ENCODE data around the gene ANKS6. TPM values are rescaled to one million over a fixed set of nuclear protein-coding genes. Genes with fewer than 3 reads are reported as not detected.

ANKS6 gene
- total RNA-seq, 1 donor from 2014 or later = 17.2 TPM

DNA sequence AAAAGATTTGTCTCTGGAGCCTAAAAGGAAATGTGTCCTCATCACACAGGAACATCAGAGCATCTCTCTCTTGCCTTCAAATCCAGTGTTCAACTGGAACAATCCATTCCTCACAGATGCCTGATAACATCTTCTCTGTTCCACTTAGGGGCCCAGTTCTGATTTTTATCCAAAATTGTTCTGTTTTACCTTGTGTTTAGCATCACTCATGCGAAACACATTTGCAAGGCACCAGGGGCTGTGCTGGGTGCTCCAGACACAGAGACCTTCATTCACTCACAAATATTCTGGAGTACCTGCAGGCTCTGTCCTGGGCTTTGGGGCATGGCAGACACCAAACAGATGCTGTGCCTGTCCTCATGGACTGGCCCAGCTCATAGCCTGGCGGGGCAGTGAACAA, 101.4 kb downstream of the ANKS6 start:
- Mint-ChIP-seq H3K36me3 (ENCODE audit: low read depth, unreplicated experiment) (no peaks in the 10 kb centered on the region), H3K9me3 (ENCODE audit: unreplicated experiment) (no peaks in the 10 kb centered on the region), H3K4me1 (ENCODE audit: unreplicated experiment) (no peaks in the 10 kb centered on the region), H3K27me3 (ENCODE audit: unreplicated experiment) (peaks cover 5% of the 10 kb centered on the region), H3K4me3 (ENCODE audit: unreplicated experiment) (no peak overlapping the region), H3K27ac (ENCODE audit: unreplicated experiment) (no peak overlapping the region)
- no peak for DNase-seq (ENCODE audit: low spot score)
- TF ChIP-seq, protein P1, sequence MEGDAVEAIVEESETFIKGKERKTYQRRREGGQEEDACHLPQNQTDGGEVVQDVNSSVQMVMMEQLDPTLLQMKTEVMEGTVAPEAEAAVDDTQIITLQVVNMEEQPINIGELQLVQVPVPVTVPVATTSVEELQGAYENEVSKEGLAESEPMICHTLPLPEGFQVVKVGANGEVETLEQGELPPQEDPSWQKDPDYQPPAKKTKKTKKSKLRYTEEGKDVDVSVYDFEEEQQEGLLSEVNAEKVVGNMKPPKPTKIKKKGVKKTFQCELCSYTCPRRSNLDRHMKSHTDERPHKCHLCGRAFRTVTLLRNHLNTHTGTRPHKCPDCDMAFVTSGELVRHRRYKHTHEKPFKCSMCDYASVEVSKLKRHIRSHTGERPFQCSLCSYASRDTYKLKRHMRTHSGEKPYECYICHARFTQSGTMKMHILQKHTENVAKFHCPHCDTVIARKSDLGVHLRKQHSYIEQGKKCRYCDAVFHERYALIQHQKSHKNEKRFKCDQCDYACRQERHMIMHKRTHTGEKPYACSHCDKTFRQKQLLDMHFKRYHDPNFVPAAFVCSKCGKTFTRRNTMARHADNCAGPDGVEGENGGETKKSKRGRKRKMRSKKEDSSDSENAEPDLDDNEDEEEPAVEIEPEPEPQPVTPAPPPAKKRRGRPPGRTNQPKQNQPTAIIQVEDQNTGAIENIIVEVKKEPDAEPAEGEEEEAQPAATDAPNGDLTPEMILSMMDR (IDR thresholded peaks at IDR 0.05; ENCODE audit: unreplicated experiment) = no peak

DNA sequence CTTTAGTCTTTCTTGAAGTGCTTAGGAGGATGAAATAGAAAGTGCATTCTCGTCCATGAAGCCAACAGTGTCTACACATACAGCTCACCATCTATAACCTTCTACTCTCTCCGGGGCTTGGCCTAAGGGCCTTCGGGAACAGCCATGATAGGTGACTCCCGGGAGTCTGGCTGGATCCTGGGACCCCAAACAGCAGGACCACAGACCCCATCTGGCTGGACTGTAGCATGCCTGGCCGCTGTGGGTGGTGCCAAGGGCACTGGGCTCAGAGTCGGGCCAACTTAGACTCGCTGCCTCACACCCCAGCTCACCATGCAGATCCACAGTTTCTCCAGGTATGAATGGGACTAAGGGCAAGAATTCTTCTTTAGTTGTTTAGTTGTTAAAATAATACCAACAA, 104.0 kb downstream of the ANKS6 start:
- Mint-ChIP-seq H3K9me3 (ENCODE audit: unreplicated experiment) (no peaks in the 10 kb centered on the region), H3K36me3 (ENCODE audit: low read depth, unreplicated experiment) (no peaks in the 10 kb centered on the region), H3K27me3 (ENCODE audit: unreplicated experiment) (no peaks in the 10 kb centered on the region), H3K4me3 (ENCODE audit: unreplicated experiment) (no peak overlapping the region), H3K4me1 (ENCODE audit: unreplicated experiment) (no peaks in the 10 kb centered on the region), H3K27ac (ENCODE audit: unreplicated experiment) (no peak overlapping the region)
- TF ChIP-seq, protein P1 (IDR thresholded peaks at IDR 0.05; ENCODE audit: unreplicated experiment) = no peak
- DNase-seq (ENCODE audit: low spot score) = no peak

DNA sequence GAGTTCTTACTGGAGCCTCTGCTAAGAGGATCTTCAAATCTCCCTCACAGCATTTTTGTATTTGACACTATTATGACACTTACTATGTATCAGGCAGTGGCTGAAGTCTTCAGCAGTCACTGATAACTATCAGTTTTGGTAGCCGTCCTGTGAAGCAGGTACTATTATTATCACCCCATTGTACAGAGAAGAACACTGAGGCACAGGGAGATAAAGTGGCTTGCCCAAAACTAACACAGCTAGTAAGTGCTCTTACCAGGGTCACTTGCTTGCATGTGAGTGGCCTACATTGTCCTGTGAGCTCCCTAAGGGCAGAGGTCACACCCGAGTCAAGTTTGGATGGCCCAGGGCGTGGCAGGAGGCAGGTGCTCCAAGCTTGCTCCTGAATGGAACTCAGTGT, 104.5 kb downstream of the ANKS6 start:
- TF ChIP-seq, protein P1 (IDR thresholded peaks at IDR 0.05; ENCODE audit: unreplicated experiment) = no peak
- Mint-ChIP-seq H3K27ac (ENCODE audit: unreplicated experiment) (no peak overlapping the region), H3K27me3 (ENCODE audit: unreplicated experiment) (no peaks in the 10 kb centered on the region), H3K4me1 (ENCODE audit: unreplicated experiment) (peaks cover 3% of the 10 kb centered on the region), H3K36me3 (ENCODE audit: low read depth, unreplicated experiment) (no peaks in the 10 kb centered on the region), H3K9me3 (ENCODE audit: unreplicated experiment) (no peaks in the 10 kb centered on the region), H3K4me3 (ENCODE audit: unreplicated experiment) (no peak overlapping the region)
- no peak for DNase-seq (ENCODE audit: low spot score)

DNA sequence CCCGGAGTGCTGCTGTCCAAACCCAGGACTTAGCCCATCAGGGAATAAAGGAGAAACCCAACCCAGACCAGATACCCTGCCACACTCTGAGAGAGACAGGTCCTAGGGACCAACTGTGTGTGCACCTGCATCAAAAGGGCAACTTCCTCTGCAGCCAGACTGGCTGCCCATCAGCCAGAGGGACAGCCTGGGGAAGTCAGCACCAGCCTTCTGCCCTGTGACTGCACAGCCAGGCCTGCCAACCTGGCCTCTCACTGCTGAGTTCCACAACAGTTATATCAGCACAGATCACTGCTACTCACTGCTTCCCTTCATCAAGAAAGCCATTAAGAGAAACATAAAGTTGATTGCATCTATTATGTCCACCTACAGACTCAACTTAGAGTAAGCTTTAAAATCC, 105.7 kb downstream of the ANKS6 start:
- H3K9me3 Mint-ChIP-seq (ENCODE audit: unreplicated experiment) = no peaks in the 10 kb centered on the region
- H3K27ac Mint-ChIP-seq (ENCODE audit: unreplicated experiment) = no peak overlapping the region
- H3K27me3 Mint-ChIP-seq (ENCODE audit: unreplicated experiment) = peaks cover 2% of the 10 kb centered on the region

DNA sequence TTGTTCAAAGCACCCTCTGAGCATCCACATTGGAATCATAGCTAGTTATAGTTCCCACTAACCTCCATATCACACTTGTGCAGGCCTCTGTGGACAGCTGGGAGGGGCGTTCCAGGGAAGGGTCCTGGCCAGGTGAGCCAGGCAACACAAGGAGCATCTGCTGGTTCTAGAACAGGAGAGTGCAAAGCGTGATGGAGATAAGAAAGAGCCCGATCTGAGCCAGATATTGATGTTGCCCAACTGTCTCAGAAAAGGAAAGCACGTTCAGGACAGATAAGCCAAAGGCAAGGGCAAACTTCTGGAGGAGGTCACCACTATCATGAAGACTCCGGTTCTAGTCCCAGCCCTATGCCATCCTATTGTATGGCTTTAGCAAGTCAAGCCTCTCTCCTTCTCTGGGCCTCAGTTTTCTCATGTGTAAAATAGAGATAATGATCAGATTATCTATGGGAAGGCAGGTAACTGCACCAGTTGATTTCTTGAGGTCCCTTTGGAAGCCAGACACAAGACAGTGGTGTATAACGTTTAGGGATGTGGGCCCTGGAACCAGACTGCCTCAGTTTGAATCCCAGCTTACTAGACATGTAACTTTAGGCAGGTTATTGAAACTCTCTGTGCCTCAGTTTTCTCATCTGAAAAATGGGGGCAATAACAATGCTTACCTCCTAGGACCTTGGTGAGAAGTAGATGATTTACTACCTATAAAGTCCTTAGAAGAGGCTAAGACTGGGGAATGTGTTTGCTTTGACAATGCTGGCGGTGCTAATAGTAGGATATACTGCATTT, 107.5 kb downstream of the ANKS6 start:
- TF ChIP-seq, protein P1 (IDR thresholded peaks at IDR 0.05; ENCODE audit: unreplicated experiment) = no peak
- Mint-ChIP-seq H3K27ac (ENCODE audit: unreplicated experiment) (no peak overlapping the region), H3K4me1 (ENCODE audit: unreplicated experiment) (peaks cover 7% of the 10 kb centered on the region), H3K27me3 (ENCODE audit: unreplicated experiment) (peaks cover 2% of the 10 kb centered on the region), H3K4me3 (ENCODE audit: unreplicated experiment) (no peak overlapping the region), H3K9me3 (ENCODE audit: unreplicated experiment) (no peaks in the 10 kb centered on the region), H3K36me3 (ENCODE audit: low read depth, unreplicated experiment) (no peaks in the 10 kb centered on the region)
- DNase-seq (ENCODE audit: low spot score) = no peak

More for the DNA sequence above, 105.7 kb downstream of the ANKS6 start:
- TF ChIP-seq, protein P1 (IDR thresholded peaks at IDR 0.05; ENCODE audit: unreplicated experiment) = no peak
- H3K4me3 Mint-ChIP-seq (ENCODE audit: unreplicated experiment) = no peak overlapping the region
- no peak for DNase-seq (ENCODE audit: low spot score)
- no peaks in the 10 kb centered on the region for H3K36me3 Mint-ChIP-seq (ENCODE audit: low read depth, unreplicated experiment)
- peaks cover 7% of the 10 kb centered on the region for H3K4me1 Mint-ChIP-seq (ENCODE audit: unreplicated experiment)
